ENCODE measurements around the gene USP4. TPM values are rescaled to one million over a fixed set of nuclear protein-coding genes. Genes with fewer than 3 reads are reported as not detected.

The USP4 gene
- total and polyA plus RNA-seq, 2 of the 8 experiments (the other 6 are each of a cell fraction or from before 2014, with no cell fraction given), result 16.0 to 27.8 TPM

DNA sequence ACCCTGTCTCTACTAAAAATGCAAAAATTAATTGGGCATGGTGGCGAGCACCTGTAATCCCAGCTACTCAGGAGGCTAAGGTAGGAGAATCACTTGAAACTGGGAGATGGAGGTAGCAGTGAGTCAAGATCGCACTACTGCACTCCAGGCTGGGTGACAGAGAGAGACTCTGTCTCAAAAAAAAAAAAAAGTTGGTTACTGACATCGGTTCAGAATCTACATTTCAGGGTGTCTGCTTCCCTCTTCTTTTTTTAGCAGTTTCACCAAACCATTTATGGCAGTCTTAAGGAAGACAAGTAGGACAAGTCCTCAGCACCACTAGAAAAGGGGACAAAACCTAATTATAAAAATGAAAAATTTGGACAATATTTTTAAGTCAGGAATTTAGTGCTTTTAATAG lies 3.3 kb upstream of the USP4 start (continued):
- TF ChIP-seq RBBP5 (IDR thresholded peaks at IDR 0.05; ENCODE audit: borderline replicate concordance, low read depth, low read length), result no peak
- no peak for TF ChIP-seq BRCA1 (IDR thresholded peaks at IDR 0.05; ENCODE audit: low read depth, low read length)
- TF ChIP-seq BACH1 (IDR thresholded peaks at IDR 0.05; ENCODE audit: low read length), result no peak
- TF ChIP-seq, protein P1, sequence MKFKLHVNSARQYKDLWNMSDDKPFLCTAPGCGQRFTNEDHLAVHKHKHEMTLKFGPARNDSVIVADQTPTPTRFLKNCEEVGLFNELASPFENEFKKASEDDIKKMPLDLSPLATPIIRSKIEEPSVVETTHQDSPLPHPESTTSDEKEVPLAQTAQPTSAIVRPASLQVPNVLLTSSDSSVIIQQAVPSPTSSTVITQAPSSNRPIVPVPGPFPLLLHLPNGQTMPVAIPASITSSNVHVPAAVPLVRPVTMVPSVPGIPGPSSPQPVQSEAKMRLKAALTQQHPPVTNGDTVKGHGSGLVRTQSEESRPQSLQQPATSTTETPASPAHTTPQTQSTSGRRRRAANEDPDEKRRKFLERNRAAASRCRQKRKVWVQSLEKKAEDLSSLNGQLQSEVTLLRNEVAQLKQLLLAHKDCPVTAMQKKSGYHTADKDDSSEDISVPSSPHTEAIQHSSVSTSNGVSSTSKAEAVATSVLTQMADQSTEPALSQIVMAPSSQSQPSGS (IDR thresholded peaks at IDR 0.05; ENCODE audit: low read length), result no peak
- TF ChIP-seq, protein P2, sequence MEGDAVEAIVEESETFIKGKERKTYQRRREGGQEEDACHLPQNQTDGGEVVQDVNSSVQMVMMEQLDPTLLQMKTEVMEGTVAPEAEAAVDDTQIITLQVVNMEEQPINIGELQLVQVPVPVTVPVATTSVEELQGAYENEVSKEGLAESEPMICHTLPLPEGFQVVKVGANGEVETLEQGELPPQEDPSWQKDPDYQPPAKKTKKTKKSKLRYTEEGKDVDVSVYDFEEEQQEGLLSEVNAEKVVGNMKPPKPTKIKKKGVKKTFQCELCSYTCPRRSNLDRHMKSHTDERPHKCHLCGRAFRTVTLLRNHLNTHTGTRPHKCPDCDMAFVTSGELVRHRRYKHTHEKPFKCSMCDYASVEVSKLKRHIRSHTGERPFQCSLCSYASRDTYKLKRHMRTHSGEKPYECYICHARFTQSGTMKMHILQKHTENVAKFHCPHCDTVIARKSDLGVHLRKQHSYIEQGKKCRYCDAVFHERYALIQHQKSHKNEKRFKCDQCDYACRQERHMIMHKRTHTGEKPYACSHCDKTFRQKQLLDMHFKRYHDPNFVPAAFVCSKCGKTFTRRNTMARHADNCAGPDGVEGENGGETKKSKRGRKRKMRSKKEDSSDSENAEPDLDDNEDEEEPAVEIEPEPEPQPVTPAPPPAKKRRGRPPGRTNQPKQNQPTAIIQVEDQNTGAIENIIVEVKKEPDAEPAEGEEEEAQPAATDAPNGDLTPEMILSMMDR (IDR thresholded peaks at IDR 0.05; ENCODE audit: control extremely low read depth in 1 of 3, insufficient read depth in 1 of 3, low read depth in 1 of 3, low read length in 3 of 3), result no peak
- no peak for TF ChIP-seq SIX5 (IDR thresholded peaks at IDR 0.05; ENCODE audit: low read depth, low read length)
- no peak for TF ChIP-seq SIN3A (conservative IDR thresholded peaks at IDR 0.05 in 1 of 2, IDR thresholded peaks at IDR 0.05 in 1 of 2; ENCODE audit: low read depth in 1 of 2, low read length in 2 of 2)
